ENCODE results near the gene MRPL34.

Gene MRPL34

DNA sequence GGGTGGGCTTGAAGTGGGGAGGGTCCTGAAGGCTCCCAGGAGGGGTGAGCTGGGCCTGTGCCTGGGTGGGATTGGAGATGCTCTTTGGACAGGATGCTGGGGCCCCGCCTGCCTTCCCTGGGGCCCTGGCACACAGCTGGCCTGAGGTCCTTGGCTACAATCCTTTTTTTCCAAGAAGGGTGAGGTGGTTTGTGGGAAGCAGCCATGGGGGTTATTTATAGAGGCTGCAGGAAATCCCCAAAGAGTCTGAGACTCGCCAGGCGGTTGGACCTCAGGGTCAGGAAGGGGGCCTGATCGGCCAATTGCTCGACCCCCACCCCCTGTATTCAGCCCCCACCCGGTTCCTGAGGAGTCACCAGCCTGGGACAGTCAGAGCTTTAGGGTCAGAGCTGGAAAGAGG is 41.7 kb downstream of the MRPL34 start:
- no peak for DNase-seq

- DNase-seq, result no peak
Observed at GRCh38 chr19:17347877-17348276, 42.2 kb downstream of the MRPL34 start.

DNA sequence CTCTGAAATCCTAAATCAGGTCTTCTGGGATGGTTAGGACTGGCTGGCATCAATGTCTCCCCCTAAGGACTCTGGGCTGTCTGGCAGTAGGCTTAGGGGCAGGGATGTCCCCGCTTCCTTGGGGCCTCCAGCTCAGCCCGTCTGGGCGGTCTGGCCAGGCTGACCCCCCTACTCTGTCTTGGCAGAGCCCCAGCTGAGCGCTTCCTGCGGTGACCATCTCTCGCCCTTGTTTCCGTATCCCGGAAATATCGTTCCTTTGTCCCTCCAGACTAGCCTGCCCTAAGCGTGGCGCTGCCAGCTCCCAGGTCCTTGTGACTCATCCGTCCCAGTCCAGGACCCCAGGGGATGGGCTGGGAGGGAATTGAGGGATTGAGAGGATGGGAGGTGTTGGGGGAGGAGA is 43.0 kb downstream of the MRPL34 start:
- DNase-seq, result peak; percentile 28 to 65

DNA sequence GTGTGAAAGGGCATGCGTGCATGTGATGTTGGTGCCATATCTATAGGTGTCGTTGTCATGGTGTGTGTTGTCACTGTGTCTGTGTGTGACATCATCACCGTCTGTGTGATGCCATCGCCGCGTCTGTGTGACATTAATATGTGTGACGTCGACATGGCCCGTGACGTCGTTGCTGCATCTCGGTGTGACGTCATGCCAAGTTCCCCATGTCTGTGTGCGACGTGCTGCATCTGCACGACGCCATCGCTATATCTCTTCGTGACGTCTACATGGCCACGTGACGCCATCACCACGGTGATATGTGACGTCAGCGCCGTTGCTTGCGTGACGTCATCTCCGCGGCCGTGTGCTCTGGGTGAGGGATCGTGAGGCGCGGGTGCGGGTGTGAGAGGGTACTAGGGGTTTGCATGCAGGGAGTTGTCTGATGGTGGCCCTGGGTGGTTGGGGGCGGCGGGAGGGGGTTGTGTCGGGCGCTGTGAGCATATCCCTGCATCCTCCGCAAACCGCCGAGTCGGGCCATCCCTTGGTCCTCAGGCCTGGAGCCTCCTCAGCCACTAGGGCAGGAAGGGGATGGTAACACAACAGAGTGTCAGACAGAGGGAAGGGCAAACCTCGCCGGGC is 46.3 kb downstream of the MRPL34 start:
- no peak for DNase-seq

GRCh38 chr19:17352608-17353280 is 47.1 kb downstream of the MRPL34 start:
- no peak for DNase-seq

DNA sequence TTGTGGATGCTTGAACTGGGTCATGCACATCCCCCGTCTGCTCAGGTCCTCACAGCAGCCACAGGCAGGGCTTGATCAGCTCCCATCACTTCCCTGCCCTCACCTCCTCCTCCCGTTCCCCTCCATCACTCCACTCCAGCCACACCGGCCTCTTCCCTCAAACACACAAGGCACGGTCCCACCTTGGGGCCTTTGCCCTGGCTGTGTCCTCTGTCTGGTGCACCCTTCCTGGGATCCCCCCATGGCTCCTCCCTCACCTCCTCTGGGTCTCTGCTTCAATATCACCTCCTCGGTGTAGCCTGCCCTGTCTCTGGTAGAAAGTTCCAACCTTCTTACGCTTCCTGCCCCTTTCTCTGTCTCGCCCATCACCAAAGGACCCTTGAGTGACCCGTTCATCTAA is 47.7 kb downstream of the MRPL34 start:
- no peak for DNase-seq
